Neural progenitor cell (in vitro differentiated cells): ENCODE results near the gene WDPCP.
"Not testable (repeated sequence)": the region's sequence is repeated elsewhere in the genome, so short reads cannot be mapped to it uniquely, and the experiment has no call there.

Experiments used
- EZH2phosphoT487 ChIP-seq: fragments of 200-600 bp; sonication (generic); IDR thresholded peaks from 2 replicates; pipeline ENCODE4 v1.6.1; 2017; ENCODE audit warnings: antibody characterized with exemption
- TF ChIP-seq, protein P1 (sequence below): fragments of 200-600 bp; sonication (generic); IDR thresholded peaks from 2 replicates; pipeline ENCODE4 v1.5.1; 2017; ENCODE audit warnings: antibody characterized with exemption, mild to moderate bottlenecking

DNA sequence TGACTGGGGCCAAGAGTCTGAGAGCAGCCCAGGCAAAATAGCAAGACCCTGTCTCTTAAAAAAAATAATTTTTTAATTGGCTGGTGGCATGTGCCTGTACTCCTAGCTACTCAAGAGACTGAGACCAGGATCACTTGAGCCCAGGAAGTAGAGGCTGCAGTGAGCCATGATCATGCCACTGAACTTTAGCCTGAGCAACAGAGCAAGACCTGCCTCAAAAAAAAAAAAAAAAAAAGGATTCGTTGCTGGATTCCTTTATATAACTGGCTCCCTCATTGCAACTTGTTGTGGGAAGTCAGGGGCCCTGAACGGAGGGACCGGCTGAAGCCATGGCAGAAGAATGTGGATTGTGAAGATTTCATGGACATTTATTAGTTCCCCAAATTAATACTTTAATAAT lies 15.3 kb downstream of the WDPCP start:
- TF ChIP-seq, protein P1, sequence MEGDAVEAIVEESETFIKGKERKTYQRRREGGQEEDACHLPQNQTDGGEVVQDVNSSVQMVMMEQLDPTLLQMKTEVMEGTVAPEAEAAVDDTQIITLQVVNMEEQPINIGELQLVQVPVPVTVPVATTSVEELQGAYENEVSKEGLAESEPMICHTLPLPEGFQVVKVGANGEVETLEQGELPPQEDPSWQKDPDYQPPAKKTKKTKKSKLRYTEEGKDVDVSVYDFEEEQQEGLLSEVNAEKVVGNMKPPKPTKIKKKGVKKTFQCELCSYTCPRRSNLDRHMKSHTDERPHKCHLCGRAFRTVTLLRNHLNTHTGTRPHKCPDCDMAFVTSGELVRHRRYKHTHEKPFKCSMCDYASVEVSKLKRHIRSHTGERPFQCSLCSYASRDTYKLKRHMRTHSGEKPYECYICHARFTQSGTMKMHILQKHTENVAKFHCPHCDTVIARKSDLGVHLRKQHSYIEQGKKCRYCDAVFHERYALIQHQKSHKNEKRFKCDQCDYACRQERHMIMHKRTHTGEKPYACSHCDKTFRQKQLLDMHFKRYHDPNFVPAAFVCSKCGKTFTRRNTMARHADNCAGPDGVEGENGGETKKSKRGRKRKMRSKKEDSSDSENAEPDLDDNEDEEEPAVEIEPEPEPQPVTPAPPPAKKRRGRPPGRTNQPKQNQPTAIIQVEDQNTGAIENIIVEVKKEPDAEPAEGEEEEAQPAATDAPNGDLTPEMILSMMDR, result not testable (repeated sequence)
- not testable (repeated sequence) for TF ChIP-seq EZH2phosphoT487
